ENCODE data around the gene TCP11L1. TPM values are rescaled to one million over a fixed set of nuclear protein-coding genes. Genes with fewer than 3 reads are reported as not detected.

Gene TCP11L1
- total RNA-seq, 1 donor from 2014 or later, result 42.0 TPM

- Mint-ChIP-seq H3K4me3 (ENCODE audit: unreplicated experiment) (no peak overlapping the region), H3K36me3 (ENCODE audit: unreplicated experiment) (no peaks in the 10 kb centered on the region), H3K4me1 (ENCODE audit: low read depth, unreplicated experiment) (peaks cover 11% of the 10 kb centered on the region), H3K9me3 (ENCODE audit: unreplicated experiment) (no peaks in the 10 kb centered on the region), H3K27me3 (ENCODE audit: unreplicated experiment) (peaks cover 2% of the 10 kb centered on the region), H3K27ac (ENCODE audit: unreplicated experiment) (no peak overlapping the region)
- DNase-seq, result no peak
- TF ChIP-seq CTCF (IDR thresholded peaks at IDR 0.05; ENCODE audit: partially characterized antibody, unreplicated experiment), result no peak
Observed at GRCh38 chr11:33068611-33069340, 29.4 kb downstream of the TCP11L1 start.

GRCh38 chr11:33072465-33072864 lies 33.1 kb downstream of the TCP11L1 start:
- no peak overlapping the region for H3K4me3 Mint-ChIP-seq (ENCODE audit: unreplicated experiment)
- TF ChIP-seq CTCF (IDR thresholded peaks at IDR 0.05; ENCODE audit: partially characterized antibody, unreplicated experiment), result no peak
- no peak overlapping the region for H3K27ac Mint-ChIP-seq (ENCODE audit: unreplicated experiment)
- no peaks in the 10 kb centered on the region for H3K4me1 Mint-ChIP-seq (ENCODE audit: low read depth, unreplicated experiment)
- H3K36me3 Mint-ChIP-seq (ENCODE audit: unreplicated experiment), result peaks cover 13% of the 10 kb centered on the region
- no peak for DNase-seq
- peaks cover 2% of the 10 kb centered on the region for H3K9me3 Mint-ChIP-seq (ENCODE audit: unreplicated experiment)
- peaks cover 2% of the 10 kb centered on the region for H3K27me3 Mint-ChIP-seq (ENCODE audit: unreplicated experiment)

DNA sequence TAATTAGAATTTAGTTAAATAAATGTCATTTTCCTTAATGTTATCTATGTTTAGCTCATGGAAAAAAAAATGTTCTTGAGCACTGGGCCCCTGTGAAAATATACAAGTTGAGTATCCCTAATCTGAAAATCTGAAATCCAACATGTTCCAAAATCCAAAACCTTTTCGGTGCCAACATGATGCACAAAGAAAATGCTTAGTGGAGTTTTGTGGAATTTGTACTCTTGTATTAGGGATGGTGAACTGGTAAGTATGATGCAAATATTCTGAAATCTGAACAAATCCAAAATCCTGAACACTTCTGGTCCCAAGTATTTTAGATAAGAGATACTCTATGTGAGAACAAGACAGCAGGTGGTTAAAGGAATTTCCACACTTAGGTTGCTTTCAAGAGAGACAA lies 44.5 kb downstream of the TCP11L1 start:
- H3K4me1 Mint-ChIP-seq (ENCODE audit: low read depth, unreplicated experiment), result no peaks in the 10 kb centered on the region
- H3K27me3 Mint-ChIP-seq (ENCODE audit: unreplicated experiment), result no peaks in the 10 kb centered on the region
- no peak overlapping the region for H3K4me3 Mint-ChIP-seq (ENCODE audit: unreplicated experiment)
- H3K9me3 Mint-ChIP-seq (ENCODE audit: unreplicated experiment), result no peaks in the 10 kb centered on the region
- TF ChIP-seq CTCF (IDR thresholded peaks at IDR 0.05; ENCODE audit: partially characterized antibody, unreplicated experiment), result no peak
- no peak for DNase-seq
- no peaks in the 10 kb centered on the region for H3K36me3 Mint-ChIP-seq (ENCODE audit: unreplicated experiment)
- H3K27ac Mint-ChIP-seq (ENCODE audit: unreplicated experiment), result no peak overlapping the region

DNA sequence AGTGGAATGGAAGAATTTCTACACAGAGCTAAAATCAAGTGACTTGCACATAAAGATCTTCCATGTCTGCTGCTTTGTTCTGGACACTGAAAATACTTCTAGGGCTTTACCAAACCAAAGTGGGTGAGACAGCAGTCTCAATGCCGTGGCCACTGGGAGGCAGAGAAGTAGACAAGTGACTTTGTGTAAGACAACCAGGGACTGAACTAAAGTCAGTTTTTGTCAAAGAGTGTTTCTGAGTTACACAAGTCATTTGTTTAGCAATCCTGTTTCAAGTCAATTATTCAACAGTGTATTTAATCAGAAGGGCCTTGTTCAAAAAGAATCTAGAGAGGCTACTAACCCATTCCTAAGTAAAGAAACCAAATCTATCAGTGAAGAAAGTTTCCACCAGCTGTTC lies 46.6 kb downstream of the TCP11L1 start:
- Mint-ChIP-seq H3K36me3 (ENCODE audit: unreplicated experiment) (no peaks in the 10 kb centered on the region), H3K9me3 (ENCODE audit: unreplicated experiment) (no peaks in the 10 kb centered on the region), H3K27me3 (ENCODE audit: unreplicated experiment) (no peaks in the 10 kb centered on the region), H3K4me3 (ENCODE audit: unreplicated experiment) (no peak overlapping the region), H3K27ac (ENCODE audit: unreplicated experiment) (no peak overlapping the region), H3K4me1 (ENCODE audit: low read depth, unreplicated experiment) (no peaks in the 10 kb centered on the region)
- DNase-seq, result no peak
- no peak for TF ChIP-seq CTCF (IDR thresholded peaks at IDR 0.05; ENCODE audit: partially characterized antibody, unreplicated experiment)

DNA sequence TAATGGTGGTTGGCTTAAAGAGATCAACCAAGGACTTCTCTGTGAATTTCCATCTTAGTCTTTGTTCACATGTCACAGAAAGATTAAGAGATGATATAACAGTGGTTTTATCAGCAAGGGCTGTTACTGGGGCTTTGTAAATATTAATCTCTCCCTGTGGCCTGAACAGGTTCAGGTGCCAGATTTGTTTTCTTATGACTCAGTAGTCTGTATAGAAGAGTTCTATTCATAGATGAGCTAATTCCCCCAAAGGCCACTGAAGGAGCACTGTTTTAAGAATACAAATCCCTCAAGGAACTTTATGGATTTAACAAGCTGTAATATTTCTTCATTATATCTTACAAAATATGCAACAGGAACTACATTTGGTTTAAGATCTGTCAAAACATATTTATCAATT lies 50.4 kb downstream of the TCP11L1 start:
- Mint-ChIP-seq H3K9me3 (ENCODE audit: unreplicated experiment) (no peaks in the 10 kb centered on the region), H3K4me3 (ENCODE audit: unreplicated experiment) (no peak overlapping the region), H3K36me3 (ENCODE audit: unreplicated experiment) (no peaks in the 10 kb centered on the region)

More for the DNA sequence above, 50.4 kb downstream of the TCP11L1 start:
- DNase-seq, result no peak
- Mint-ChIP-seq H3K4me1 (ENCODE audit: low read depth, unreplicated experiment) (no peaks in the 10 kb centered on the region), H3K27ac (ENCODE audit: unreplicated experiment) (no peak overlapping the region), H3K27me3 (ENCODE audit: unreplicated experiment) (no peaks in the 10 kb centered on the region)
- no peak for TF ChIP-seq CTCF (IDR thresholded peaks at IDR 0.05; ENCODE audit: partially characterized antibody, unreplicated experiment)

Data from glutamatergic neuron (in vitro differentiated cells).